Measurements from ENCODE around the gene DCBLD1. TPM values are rescaled to one million over a fixed set of nuclear protein-coding genes. Genes with fewer than 3 reads are reported as not detected.
"Not testable (repeated sequence)": the region's sequence is repeated elsewhere in the genome, so short reads cannot be mapped to it uniquely, and the experiment has no call there.

DCBLD1 gene
- total RNA-seq: 18.4 TPM

GRCh38 chr6:117482240-117483003 lies at the start of gene DCBLD1:
Gene DCBLD1, plus strand, starts transcription at chr6:117482674. Its CDS starts 108 bp downstream, at chr6:117482782.
- DNase-seq (ENCODE audit: low spot score): peak; percentile 73

GRCh38 chr6:117440706-117441525 lies 41.6 kb upstream of the DCBLD1 start:
- DNase-seq (ENCODE audit: low spot score): no peak

GRCh38 chr6:117441824-117442264 lies 40.6 kb upstream of the DCBLD1 start:
- no peak for DNase-seq (ENCODE audit: low spot score)

- not testable (repeated sequence) for DNase-seq (ENCODE audit: low spot score)
These were observed 40.2 kb upstream of the DCBLD1 start for GRCh38 chr6:117442313-117442712.

- no peak for DNase-seq (ENCODE audit: low spot score)
These were observed 37.9 kb upstream of the DCBLD1 start for GRCh38 chr6:117444600-117444999.

- no peak for DNase-seq (ENCODE audit: low spot score)
These were observed 35.6 kb upstream of the DCBLD1 start for GRCh38 chr6:117446861-117447260.

- no peak for DNase-seq (ENCODE audit: low spot score)
These were observed 34.5 kb upstream of the DCBLD1 start for GRCh38 chr6:117448011-117448410.

- no peak for DNase-seq (ENCODE audit: low spot score)
These were observed 33.6 kb upstream of the DCBLD1 start for GRCh38 chr6:117448732-117449485.

GRCh38 chr6:117449549-117450439 lies 32.7 kb upstream of the DCBLD1 start:
- peak; percentile 53 for DNase-seq (ENCODE audit: low spot score)

GRCh38 chr6:117451671-117452070 lies 30.8 kb upstream of the DCBLD1 start:
- DNase-seq (ENCODE audit: low spot score): no peak

- DNase-seq (ENCODE audit: low spot score): no peak
These were observed 26.2 kb upstream of the DCBLD1 start for GRCh38 chr6:117456250-117456649.

GRCh38 chr6:117456998-117457397 lies 25.5 kb upstream of the DCBLD1 start:
- DNase-seq (ENCODE audit: low spot score): no peak

GRCh38 chr6:117459204-117459944 lies 23.1 kb upstream of the DCBLD1 start:
- DNase-seq (ENCODE audit: low spot score): no peak

GRCh38 chr6:117463762-117464665 lies 18.5 kb upstream of the DCBLD1 start:
- DNase-seq (ENCODE audit: low spot score): no peak

- DNase-seq (ENCODE audit: low spot score): no peak
These were observed 17.8 kb upstream of the DCBLD1 start for GRCh38 chr6:117464700-117465099.

- DNase-seq (ENCODE audit: low spot score): no peak
These were observed 16.8 kb upstream of the DCBLD1 start for GRCh38 chr6:117465691-117466090.

GRCh38 chr6:117467876-117468275 lies 14.6 kb upstream of the DCBLD1 start:
- DNase-seq (ENCODE audit: low spot score): no peak

- DNase-seq (ENCODE audit: low spot score): not testable (repeated sequence)
These were observed 13.9 kb upstream of the DCBLD1 start for GRCh38 chr6:117468527-117468926.

- DNase-seq (ENCODE audit: low spot score): no peak
These were observed 13.1 kb upstream of the DCBLD1 start for GRCh38 chr6:117469356-117469755.

All from ureter (tissue), 1 donor.